Measurements from ENCODE around the gene TEAD1.
A peak's percentile ranks its signal among the peaks of the same experiment; 100 is the strongest.

Gene TEAD1

DNA sequence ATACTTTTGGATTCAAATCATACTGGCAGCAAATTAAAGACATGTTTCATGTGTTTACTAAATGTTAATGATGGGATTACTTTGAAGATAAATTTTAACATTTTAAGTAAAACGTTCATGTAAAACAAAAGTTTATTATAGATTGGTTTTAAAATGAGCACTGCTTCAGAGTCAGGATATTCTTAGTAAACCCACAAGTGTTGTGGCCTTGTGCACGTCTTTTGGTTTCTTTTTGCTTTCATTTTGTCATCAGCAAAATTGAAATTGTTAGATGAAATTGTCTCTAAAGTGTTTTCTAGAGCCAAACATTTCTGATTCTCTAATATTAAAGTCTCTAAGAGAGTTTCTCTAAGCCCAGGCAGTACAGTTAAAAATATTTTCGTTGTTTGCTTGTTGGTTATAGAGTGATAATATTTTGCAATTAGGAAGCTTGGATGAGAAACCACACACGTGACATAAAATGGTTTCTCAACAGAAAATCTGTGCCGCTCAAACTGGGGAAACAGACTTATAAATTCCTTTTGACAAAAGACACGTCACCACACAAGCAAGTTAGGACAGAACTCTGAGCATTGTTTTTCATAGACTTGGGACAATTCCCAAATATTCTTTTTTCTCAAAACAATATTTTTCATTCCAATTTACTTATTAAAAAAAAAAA, 164.4 kb downstream of the TEAD1 start:
- Histone ChIP-seq H3K27ac (ENCODE audit: low read depth, low read length) (no peak overlapping the region), H3K36me3 (ENCODE audit: control insufficient read depth, insufficient read depth, low read length) (no peaks in the 10 kb centered on the region), H3K27me3 (ENCODE audit: control insufficient read depth, insufficient read depth, low read length) (no peaks in the 10 kb centered on the region), H3K4me3 (ENCODE audit: low read length) (no peak overlapping the region), H3K4me1 (ENCODE audit: control insufficient read depth, insufficient read depth, low read length) (peaks cover 19% of the 10 kb centered on the region), H3K9ac (ENCODE audit: low read length) (no peak overlapping the region)

DNA sequence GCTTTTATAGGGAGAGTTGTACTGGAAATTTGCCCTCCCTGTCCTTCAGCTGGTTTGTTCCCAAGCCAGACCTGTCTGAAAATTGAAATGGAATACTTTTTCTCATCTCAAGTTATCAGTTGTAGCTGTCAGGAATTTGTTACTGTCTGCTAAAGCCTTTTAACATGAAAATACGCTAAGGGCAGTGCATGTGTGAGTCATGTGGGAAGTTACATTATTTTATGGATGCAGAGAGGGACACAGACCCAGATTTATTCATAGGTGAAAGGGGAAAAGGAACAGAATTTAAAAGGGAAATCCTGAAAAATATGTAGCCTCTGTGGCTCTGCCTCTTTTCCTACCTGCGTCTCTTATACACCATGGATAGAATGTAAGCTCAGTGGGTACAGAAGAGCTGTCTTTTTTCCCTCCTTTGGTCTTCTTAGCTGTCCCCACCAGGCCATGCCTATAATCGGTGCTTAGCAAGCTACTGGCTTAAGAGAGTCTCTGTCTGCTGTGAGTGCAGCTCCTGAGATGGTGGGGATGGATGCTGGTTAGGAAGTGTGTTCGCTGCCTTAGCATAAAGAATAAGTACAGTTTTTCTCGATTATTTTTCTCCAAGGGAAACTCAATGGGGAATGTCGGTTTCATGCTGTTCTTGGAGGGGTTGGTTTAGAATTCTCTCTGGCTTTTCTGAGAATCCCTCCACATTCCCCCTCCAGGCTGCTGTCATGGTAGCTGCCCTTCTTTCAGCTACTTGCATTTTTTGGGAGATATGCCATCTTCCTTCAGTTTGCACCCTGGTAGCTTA, 166.8 kb downstream of the TEAD1 start:
- no peak overlapping the region for H3K4me3 ChIP-seq (ENCODE audit: low read length)
- H3K9ac ChIP-seq (ENCODE audit: low read length) = no peak overlapping the region
- H3K4me1 ChIP-seq (ENCODE audit: control insufficient read depth, insufficient read depth, low read length) = peaks cover 29% of the 10 kb centered on the region
- H3K27ac ChIP-seq (ENCODE audit: low read depth, low read length) = peak overlapping the region; percentile 41
- H3K27me3 ChIP-seq (ENCODE audit: control insufficient read depth, insufficient read depth, low read length) = no peaks in the 10 kb centered on the region
- no peaks in the 10 kb centered on the region for H3K36me3 ChIP-seq (ENCODE audit: control insufficient read depth, insufficient read depth, low read length)

- no peaks in the 10 kb centered on the region for H3K27me3 ChIP-seq (ENCODE audit: control insufficient read depth, insufficient read depth, low read length)
- peaks cover 40% of the 10 kb centered on the region for H3K4me1 ChIP-seq (ENCODE audit: control insufficient read depth, insufficient read depth, low read length)
- H3K27ac ChIP-seq (ENCODE audit: low read depth, low read length) = peak overlapping the region; percentile 46
- H3K9ac ChIP-seq (ENCODE audit: low read length) = no peak overlapping the region
- H3K4me3 ChIP-seq (ENCODE audit: low read length) = no peak overlapping the region
- no peaks in the 10 kb centered on the region for H3K36me3 ChIP-seq (ENCODE audit: control insufficient read depth, insufficient read depth, low read length)
Observed at GRCh38 chr11:12841946-12842630, 167.9 kb downstream of the TEAD1 start.

DNA sequence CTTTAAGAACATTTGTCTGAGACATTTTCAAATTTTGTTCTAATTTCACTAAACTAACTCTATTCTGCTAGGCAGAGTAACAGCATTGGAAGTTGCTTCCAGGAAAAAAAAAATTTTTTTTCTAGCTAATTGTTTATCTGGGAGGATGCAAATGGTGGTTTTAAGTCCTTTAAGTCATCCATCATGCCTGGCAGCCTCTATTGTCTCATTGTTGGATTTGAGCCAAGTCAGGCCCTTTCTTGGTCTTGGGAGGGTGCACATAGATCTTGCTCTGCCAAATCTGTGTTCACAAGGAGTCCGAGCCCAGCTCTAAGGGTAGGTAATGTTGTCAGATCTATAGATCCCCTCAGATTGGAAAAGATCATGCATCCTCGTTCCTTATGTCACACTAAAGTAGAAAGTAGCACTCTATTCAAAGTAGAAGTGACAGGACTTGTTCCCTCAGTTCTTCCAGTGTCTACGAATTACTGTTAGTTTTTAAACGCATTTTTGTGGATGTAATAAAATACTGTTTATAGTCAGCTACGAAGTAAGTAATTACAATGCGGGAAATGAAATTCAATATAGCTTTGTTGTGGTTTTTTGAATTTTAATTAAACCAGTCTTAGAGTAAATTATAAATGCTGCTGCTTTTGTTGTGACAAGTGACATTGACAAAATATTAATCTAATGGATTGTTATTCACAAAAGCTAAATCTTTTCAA, 168.9 kb downstream of the TEAD1 start:
- Histone ChIP-seq H3K4me3 (ENCODE audit: low read length) (no peak overlapping the region), H3K36me3 (ENCODE audit: control insufficient read depth, insufficient read depth, low read length) (no peaks in the 10 kb centered on the region), H3K27ac (ENCODE audit: low read depth, low read length) (peak overlapping the region; percentile 46), H3K4me1 (ENCODE audit: control insufficient read depth, insufficient read depth, low read length) (peaks cover 41% of the 10 kb centered on the region), H3K27me3 (ENCODE audit: control insufficient read depth, insufficient read depth, low read length) (no peaks in the 10 kb centered on the region), H3K9ac (ENCODE audit: low read length) (no peak overlapping the region)

- Histone ChIP-seq H3K4me1 (ENCODE audit: control insufficient read depth, insufficient read depth, low read length) (peaks cover 41% of the 10 kb centered on the region), H3K9ac (ENCODE audit: low read length) (no peak overlapping the region), H3K36me3 (ENCODE audit: control insufficient read depth, insufficient read depth, low read length) (no peaks in the 10 kb centered on the region), H3K4me3 (ENCODE audit: low read length) (no peak overlapping the region), H3K27ac (ENCODE audit: low read depth, low read length) (peak overlapping the region; percentile 76), H3K27me3 (ENCODE audit: control insufficient read depth, insufficient read depth, low read length) (no peaks in the 10 kb centered on the region)
Observed at GRCh38 chr11:12845163-12845562, 170.9 kb downstream of the TEAD1 start.

DNA sequence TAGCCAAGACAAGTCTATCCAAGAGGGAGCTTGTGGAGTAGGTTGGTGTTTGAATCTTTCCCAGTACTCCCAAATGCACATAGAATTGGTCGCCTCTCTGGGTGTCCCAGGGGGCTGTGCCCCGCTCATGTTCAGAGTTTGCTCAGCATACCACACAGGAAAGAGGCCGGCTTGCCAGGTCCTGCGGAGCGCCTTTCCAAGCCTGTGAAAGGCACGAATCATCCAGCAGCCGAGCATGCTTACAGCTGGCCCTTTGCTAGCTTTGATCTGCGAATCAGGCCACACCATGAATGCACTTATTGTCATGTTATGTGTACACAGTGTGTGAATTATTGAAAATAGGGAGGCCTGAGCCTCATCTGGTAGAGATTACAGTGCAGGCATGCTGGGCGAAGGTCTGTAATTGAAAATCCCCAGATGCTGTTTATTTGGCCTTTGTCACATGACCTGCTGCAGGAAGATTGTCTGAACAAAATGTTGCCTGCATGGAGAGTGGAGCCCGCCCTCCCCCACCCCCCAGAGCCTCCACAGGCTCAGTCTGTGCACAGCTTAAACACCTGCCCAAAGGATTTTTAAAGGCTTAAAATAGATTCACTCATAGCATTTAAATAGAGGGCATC, 171.6 kb downstream of the TEAD1 start:
- peak overlapping the region; percentile 76 for H3K27ac ChIP-seq (ENCODE audit: low read depth, low read length)
- H3K9ac ChIP-seq (ENCODE audit: low read length) = no peak overlapping the region
- no peaks in the 10 kb centered on the region for H3K36me3 ChIP-seq (ENCODE audit: control insufficient read depth, insufficient read depth, low read length)
- H3K27me3 ChIP-seq (ENCODE audit: control insufficient read depth, insufficient read depth, low read length) = no peaks in the 10 kb centered on the region
- H3K4me3 ChIP-seq (ENCODE audit: low read length) = peak overlapping the region; percentile 30
- H3K4me1 ChIP-seq (ENCODE audit: control insufficient read depth, insufficient read depth, low read length) = peaks cover 41% of the 10 kb centered on the region

DNA sequence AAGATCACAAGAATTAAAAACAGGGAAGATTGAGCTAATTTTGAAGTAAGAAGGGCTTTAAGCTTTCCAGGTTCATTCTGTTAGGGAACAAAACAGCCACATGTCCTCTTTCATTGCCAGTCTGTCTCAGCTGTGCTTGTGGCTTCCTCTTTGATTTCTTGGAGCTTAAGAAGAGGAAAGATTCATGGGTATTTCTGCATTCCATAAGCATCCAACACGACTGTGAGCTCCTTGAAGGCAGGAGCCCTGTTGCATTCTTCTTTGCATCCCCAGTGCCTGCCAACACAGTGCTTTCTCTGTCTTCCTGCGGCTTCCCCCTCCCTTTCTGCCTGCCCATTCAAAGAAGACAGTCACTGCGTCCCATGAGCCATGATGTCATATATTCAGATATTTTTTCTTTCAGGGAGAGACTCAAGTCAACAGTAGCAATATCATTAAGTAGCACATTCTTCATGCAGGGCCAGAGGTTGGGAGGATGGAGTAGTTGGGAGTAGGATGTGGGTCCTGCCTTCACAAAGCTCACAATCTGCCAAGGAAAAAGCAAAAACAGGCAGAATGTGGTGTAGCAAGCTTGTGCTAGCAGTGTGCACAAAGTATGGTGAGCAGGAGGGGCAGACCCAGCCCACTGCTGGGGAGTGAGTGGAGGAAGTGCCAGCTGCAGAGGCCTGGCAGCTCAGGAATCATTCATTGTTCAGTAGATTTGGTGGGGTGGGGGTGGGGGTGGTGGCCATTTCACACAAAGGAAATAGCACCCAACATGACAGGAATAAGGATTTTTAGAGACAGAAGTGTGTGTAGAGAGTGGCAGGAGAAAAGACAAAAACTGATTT, 172.8 kb downstream of the TEAD1 start:
- Histone ChIP-seq H3K9ac (ENCODE audit: low read length) (no peak overlapping the region), H3K27ac (ENCODE audit: low read depth, low read length) (peak overlapping the region; percentile 76), H3K4me3 (ENCODE audit: low read length) (no peak overlapping the region), H3K27me3 (ENCODE audit: control insufficient read depth, insufficient read depth, low read length) (no peaks in the 10 kb centered on the region), H3K36me3 (ENCODE audit: control insufficient read depth, insufficient read depth, low read length) (no peaks in the 10 kb centered on the region), H3K4me1 (ENCODE audit: control insufficient read depth, insufficient read depth, low read length) (peaks cover 35% of the 10 kb centered on the region)

GRCh38 chr11:12848413-12848812, 174.2 kb downstream of the TEAD1 start:
- no peaks in the 10 kb centered on the region for H3K27me3 ChIP-seq (ENCODE audit: control insufficient read depth, insufficient read depth, low read length)
- peaks cover 23% of the 10 kb centered on the region for H3K4me1 ChIP-seq (ENCODE audit: control insufficient read depth, insufficient read depth, low read length)
- no peak overlapping the region for H3K4me3 ChIP-seq (ENCODE audit: low read length)
- H3K27ac ChIP-seq (ENCODE audit: low read depth, low read length) = no peak overlapping the region
- H3K9ac ChIP-seq (ENCODE audit: low read length) = no peak overlapping the region
- no peaks in the 10 kb centered on the region for H3K36me3 ChIP-seq (ENCODE audit: control insufficient read depth, insufficient read depth, low read length)

DNA sequence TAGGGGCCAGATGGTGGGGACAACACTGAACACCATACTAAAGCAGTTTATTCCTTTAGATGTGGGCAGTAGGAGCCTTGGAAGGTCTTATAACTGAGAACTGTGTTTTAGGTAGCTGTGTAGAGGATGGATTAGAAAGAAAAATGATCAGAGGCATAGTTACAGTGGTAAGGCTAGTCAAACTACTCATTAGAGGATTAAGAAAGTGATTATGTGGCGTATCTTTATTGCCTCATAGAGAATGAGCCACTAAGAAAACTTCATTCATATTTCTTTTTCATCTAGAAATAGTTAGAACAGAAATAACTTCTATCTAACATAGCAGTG, 179.1 kb downstream of the TEAD1 start:
- Histone ChIP-seq H3K27me3 (ENCODE audit: control insufficient read depth, insufficient read depth, low read length) (no peaks in the 10 kb centered on the region), H3K27ac (ENCODE audit: low read depth, low read length) (no peak overlapping the region), H3K9ac (ENCODE audit: low read length) (no peak overlapping the region), H3K36me3 (ENCODE audit: control insufficient read depth, insufficient read depth, low read length) (no peaks in the 10 kb centered on the region), H3K4me1 (ENCODE audit: control insufficient read depth, insufficient read depth, low read length) (no peaks in the 10 kb centered on the region), H3K4me3 (ENCODE audit: low read length) (no peak overlapping the region)

- Histone ChIP-seq H3K36me3 (ENCODE audit: control insufficient read depth, insufficient read depth, low read length) (no peaks in the 10 kb centered on the region), H3K4me1 (ENCODE audit: control insufficient read depth, insufficient read depth, low read length) (no peaks in the 10 kb centered on the region), H3K27me3 (ENCODE audit: control insufficient read depth, insufficient read depth, low read length) (no peaks in the 10 kb centered on the region), H3K9ac (ENCODE audit: low read length) (no peak overlapping the region), H3K27ac (ENCODE audit: low read depth, low read length) (no peak overlapping the region), H3K4me3 (ENCODE audit: low read length) (no peak overlapping the region)
Observed at GRCh38 chr11:12853652-12854296, 179.6 kb downstream of the TEAD1 start.

DNA sequence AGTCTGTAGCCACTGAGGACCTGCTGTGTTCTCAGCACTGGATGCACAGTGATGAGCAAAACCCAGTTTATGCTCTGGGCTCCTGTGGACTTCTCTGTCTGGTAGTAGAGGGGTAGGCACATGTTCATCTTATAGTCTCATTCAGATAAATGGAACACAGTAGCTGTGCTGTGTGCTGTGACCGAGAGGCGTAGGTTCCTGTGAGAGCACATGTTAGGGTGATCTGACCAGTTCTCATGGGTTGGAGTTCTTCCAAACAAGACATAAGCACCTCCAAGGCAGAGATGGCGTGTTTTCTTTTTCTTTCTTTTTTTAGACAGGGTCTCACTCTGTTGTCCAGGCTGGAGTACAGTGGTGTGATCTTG, 180.1 kb downstream of the TEAD1 start:
- no peak overlapping the region for H3K27ac ChIP-seq (ENCODE audit: low read depth, low read length)
- H3K9ac ChIP-seq (ENCODE audit: low read length) = no peak overlapping the region
- H3K4me1 ChIP-seq (ENCODE audit: control insufficient read depth, insufficient read depth, low read length) = no peaks in the 10 kb centered on the region
- H3K4me3 ChIP-seq (ENCODE audit: low read length) = no peak overlapping the region
- no peaks in the 10 kb centered on the region for H3K27me3 ChIP-seq (ENCODE audit: control insufficient read depth, insufficient read depth, low read length)
- no peaks in the 10 kb centered on the region for H3K36me3 ChIP-seq (ENCODE audit: control insufficient read depth, insufficient read depth, low read length)

All from rectal smooth muscle tissue (tissue), 1 donor.